Measurements from ENCODE around the gene CGB1.

CGB1 gene

DNA sequence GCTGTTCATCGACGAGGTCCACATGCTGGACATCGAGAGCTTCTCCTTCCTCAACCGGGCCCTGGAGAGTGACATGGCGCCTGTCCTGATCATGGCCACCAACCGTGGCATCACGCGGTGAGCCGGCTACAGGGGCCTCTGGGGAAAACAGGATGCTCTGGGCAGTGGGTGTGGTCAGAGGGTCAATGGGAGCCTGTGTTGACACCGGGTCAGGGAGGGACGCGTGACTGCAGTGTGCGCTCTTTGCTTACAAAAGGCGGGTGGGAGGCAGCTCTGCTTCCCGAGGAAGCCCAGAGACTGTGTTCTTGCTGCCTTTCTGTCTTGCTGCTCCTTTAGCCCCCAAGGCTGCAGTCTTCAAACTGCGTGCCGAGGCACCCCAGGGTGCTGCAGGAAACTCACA is 25.5 kb downstream of the CGB1 start:
- ChIA-PET CTCF (interaction anchor here (0.7 to 9.4 kb wide), 3 partner anchors 12 to 66 kb away, joined by 3 to 133 read pairs (median 6); partner anchors contain the start of genes GYS1 and RUVBL2), POLR2A (no interaction called here)
- Histone ChIP-seq H3K36me3 (ENCODE audit: control insufficient read depth in 2 of 2, insufficient read depth in 1 of 2, low read length in 2 of 2) (peaks cover 30 to 80% of the 10 kb centered on the region in 2 experiments; a peak in 2 of 3 replicates), H3K4me1 (ENCODE audit: control insufficient read depth, insufficient read depth, low read length) (no peaks in the 10 kb centered on the region), H3K4me3 (ENCODE audit: low read depth, low read length) (no peak overlapping the region), H3K9me3 (ENCODE audit: control insufficient read depth, insufficient read depth, low read depth, low read length) (no peaks in the 10 kb centered on the region), H3K27ac (ENCODE audit: extremely low read depth, low read depth, low read length) (no peak overlapping the region)
- TF ChIP-seq, protein P1, sequence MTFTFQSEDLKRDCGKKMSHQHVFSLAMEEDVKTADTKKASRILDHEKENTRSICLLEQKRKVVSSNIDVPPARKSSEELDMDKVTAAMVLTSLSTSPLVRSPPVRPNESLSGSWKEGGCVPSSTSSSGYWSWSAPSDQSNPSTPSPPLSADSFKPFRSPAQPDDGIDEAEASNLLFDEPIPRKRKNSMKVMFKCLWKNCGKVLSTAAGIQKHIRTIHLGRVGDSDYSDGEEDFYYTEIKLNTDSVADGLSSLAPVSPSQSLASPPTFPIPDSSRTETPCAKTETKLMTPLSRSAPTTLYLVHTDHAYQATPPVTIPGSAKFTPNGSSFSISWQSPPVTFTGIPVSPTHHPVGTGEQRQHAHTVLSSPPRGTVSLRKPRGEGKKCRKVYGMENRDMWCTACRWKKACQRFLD (tag by site-specific recombination; IDR thresholded peaks at IDR 0.05) = no peak
- TF ChIP-seq ZNF221 (tag by site-specific recombination; IDR thresholded peaks at IDR 0.05; ENCODE audit: borderline replicate concordance) = no peak
- TF ChIP-seq, protein P2, sequence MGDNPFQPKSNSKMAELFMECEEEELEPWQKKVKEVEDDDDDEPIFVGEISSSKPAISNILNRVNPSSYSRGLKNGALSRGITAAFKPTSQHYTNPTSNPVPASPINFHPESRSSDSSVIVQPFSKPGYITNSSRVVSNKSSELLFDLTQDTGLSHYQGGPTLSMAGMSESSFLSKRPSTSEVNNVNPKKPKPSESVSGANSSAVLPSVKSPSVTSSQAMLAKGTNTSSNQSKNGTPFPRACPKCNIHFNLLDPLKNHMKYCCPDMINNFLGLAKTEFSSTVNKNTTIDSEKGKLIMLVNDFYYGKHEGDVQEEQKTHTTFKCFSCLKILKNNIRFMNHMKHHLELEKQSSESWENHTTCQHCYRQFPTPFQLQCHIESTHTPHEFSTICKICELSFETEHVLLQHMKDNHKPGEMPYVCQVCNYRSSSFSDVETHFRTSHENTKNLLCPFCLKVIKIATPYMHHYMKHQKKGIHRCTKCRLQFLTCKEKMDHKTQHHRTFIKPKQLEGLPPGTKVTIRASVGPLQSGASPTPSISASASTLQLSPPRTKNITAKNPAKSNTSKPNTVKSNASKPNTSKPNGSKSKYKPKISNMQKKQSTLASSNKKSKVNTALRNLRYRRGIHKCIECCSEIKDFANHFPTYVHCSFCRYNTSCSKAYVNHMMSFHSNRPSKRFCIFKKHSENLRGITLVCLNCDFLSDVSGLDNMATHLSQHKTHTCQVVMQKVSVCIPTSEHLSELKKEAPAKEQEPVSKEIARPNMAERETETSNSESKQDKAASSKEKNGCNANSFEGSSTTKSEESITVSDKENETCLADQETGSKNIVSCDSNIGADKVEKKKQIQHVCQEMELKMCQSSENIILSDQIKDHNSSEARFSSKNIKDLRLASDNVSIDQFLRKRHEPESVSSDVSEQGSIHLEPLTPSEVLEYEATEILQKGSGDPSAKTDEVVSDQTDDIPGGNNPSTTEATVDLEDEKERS (tag by site-specific recombination; IDR thresholded peaks at IDR 0.05) = no peak
- TF ChIP-seq ZNF302 (tag by site-specific recombination; IDR thresholded peaks at IDR 0.05; ENCODE audit: low read depth) = no peak
- no peak for TF ChIP-seq ZBTB17 (tag by site-specific recombination; IDR thresholded peaks at IDR 0.05)
- no peak for TF ChIP-seq ZNF514 (tag by site-specific recombination; IDR thresholded peaks at IDR 0.05)
- TF ChIP-seq ZIC2 (tag by site-specific recombination; IDR thresholded peaks at IDR 0.05) = no peak
- TF ChIP-seq ZNF398 (tag by site-specific recombination; IDR thresholded peaks at IDR 0.05) = no peak
- TF ChIP-seq ZNF791 (tag by site-specific recombination; IDR thresholded peaks at IDR 0.05) = no peak
- TF ChIP-seq, protein P3, sequence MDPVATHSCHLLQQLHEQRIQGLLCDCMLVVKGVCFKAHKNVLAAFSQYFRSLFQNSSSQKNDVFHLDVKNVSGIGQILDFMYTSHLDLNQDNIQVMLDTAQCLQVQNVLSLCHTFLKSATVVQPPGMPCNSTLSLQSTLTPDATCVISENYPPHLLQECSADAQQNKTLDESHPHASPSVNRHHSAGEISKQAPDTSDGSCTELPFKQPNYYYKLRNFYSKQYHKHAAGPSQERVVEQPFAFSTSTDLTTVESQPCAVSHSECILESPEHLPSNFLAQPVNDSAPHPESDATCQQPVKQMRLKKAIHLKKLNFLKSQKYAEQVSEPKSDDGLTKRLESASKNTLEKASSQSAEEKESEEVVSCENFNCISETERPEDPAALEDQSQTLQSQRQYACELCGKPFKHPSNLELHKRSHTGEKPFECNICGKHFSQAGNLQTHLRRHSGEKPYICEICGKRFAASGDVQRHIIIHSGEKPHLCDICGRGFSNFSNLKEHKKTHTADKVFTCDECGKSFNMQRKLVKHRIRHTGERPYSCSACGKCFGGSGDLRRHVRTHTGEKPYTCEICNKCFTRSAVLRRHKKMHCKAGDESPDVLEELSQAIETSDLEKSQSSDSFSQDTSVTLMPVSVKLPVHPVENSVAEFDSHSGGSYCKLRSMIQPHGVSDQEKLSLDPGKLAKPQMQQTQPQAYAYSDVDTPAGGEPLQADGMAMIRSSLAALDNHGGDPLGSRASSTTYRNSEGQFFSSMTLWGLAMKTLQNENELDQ (tag by site-specific recombination; IDR thresholded peaks at IDR 0.05; ENCODE audit: low read depth) = no peak

GRCh38 chr19:49010453-49010852 is 26.2 kb downstream of the CGB1 start:
- H3K36me3 ChIP-seq (ENCODE audit: control insufficient read depth in 2 of 2, insufficient read depth in 1 of 2, low read length in 2 of 2) = peaks cover 33 to 79% of the 10 kb centered on the region in 2 experiments; a peak in 2 of 3 replicates
- H3K9me3 ChIP-seq (ENCODE audit: control insufficient read depth, insufficient read depth, low read depth, low read length) = no peaks in the 10 kb centered on the region
- ChIA-PET CTCF (interaction anchor here (0.7 to 9.4 kb wide), 3 partner anchors 12 to 67 kb away, joined by 3 to 133 read pairs (median 6); partner anchors contain the start of genes GYS1 and RUVBL2), POLR2A (interaction anchor here (1.3 to 2.5 kb wide), 2 partner anchors 10 to 17 kb away, joined by 3 to 7 read pairs; partner anchors contain the start of gene RUVBL2)
- TF ChIP-seq SP2 (tag by site-specific recombination; IDR thresholded peaks at IDR 0.05) (no peak), PRDM10 (tag by site-specific recombination; IDR thresholded peaks at IDR 0.05) (0 out of 2 replicates have a peak, but pooled peaks have one; percentile 11), KLF1 (tag by site-specific recombination; IDR thresholded peaks at IDR 0.05) (peak; percentile 40; the same call in 1 of the 2 replicates), ZNF600 (tag by site-specific recombination; IDR thresholded peaks at IDR 0.05) (peak; percentile 45)
- H3K4me3 ChIP-seq (ENCODE audit: low read depth, low read length) = no peak overlapping the region
- no peak overlapping the region for H3K27ac ChIP-seq (ENCODE audit: extremely low read depth, low read depth, low read length)
- H3K4me1 ChIP-seq (ENCODE audit: control insufficient read depth, insufficient read depth, low read length) = no peaks in the 10 kb centered on the region
